GM11168 (cell line): ENCODE measurements around the gene KRT85.

Source experiments
- in situ Hi-C: fragments of 300-500 bp; cut with MboI; formaldehyde crosslinking; loops from one replicate; pipeline ENCODE4 v1.12.0; 2022; ENCODE audit warnings: low sequenced_read_pairs; ENCODE audit not compliant: unreplicated experiment

The KRT85 gene

GRCh38 chr12:52313461-52313860, 53.8 kb downstream of the KRT85 start:
- in situ Hi-C loops: no loop called here

GRCh38 chr12:52312086-52312485, 55.2 kb downstream of the KRT85 start:
- in situ Hi-C loops: no loop called here

- in situ Hi-C loops: no loop called here
Measured at GRCh38 chr12:52311285-52311648, 56.0 kb downstream of the KRT85 start.

- in situ Hi-C loops: no loop called here
Measured at GRCh38 chr12:52310622-52311284, 56.5 kb downstream of the KRT85 start.
